ENCODE data around the gene MMP10.

DNA sequence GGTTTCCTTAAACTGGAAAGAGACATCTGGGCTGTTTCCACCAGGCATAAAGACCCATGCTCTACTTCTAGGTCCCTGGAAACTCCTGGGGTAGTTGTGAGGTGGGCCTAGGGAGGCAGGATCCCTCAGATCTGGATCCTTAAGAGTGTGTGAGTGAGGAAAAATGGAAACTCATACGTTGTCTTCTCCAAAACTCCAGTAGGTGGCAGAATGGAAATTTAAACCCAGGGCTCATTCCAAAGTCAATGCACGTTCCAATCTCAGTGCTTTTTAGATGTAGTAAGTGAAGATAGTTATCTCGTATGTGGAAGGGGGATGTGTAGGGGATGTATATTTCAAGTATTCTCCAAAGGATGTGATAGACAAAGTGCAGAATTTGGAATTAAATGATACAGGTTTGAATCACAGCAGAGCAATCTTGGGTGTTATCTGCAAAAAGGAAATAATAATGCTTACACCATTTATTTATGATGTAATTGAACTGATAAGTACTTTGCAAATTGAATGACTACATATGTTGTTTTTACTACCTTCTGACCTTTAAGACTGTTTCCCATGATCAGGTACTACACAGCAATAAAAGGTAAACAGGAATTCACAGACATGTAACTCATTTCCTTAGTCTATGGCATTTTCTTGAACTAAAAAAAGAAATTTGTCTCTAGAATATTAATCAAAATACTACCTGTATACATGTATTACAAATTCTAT, 30.7 kb upstream of the MMP10 start:
- TF ChIP-seq, protein P1, sequence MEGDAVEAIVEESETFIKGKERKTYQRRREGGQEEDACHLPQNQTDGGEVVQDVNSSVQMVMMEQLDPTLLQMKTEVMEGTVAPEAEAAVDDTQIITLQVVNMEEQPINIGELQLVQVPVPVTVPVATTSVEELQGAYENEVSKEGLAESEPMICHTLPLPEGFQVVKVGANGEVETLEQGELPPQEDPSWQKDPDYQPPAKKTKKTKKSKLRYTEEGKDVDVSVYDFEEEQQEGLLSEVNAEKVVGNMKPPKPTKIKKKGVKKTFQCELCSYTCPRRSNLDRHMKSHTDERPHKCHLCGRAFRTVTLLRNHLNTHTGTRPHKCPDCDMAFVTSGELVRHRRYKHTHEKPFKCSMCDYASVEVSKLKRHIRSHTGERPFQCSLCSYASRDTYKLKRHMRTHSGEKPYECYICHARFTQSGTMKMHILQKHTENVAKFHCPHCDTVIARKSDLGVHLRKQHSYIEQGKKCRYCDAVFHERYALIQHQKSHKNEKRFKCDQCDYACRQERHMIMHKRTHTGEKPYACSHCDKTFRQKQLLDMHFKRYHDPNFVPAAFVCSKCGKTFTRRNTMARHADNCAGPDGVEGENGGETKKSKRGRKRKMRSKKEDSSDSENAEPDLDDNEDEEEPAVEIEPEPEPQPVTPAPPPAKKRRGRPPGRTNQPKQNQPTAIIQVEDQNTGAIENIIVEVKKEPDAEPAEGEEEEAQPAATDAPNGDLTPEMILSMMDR (IDR thresholded peaks at IDR 0.05) = peak; percentile 54
- TF ChIP-seq EZH2phosphoT487 (IDR thresholded peaks at IDR 0.05) = no peak

Data from neural progenitor cell (in vitro differentiated cells).